ENCODE results near the gene EIF2AK2.
"Not testable (repeated sequence)": the region's sequence is repeated elsewhere in the genome, so short reads cannot be mapped to it uniquely, and the experiment has no call there.

The EIF2AK2 gene

GRCh38 chr2:37156857-37157714 lies at the start of gene EIF2AK2:
Gene EIF2AK2, minus strand, starts transcription at chr2:37156980. Its CDS starts 9,174 bp downstream, at chr2:37147806.
- H3K36me3 ChIP-seq (ENCODE audit: control insufficient read depth, insufficient read depth, low read length, severe bottlenecking): peaks cover 5% of the 10 kb centered on the region
- DNase-seq (ENCODE audit: low read depth): peak; percentile 96
- H3K4me3 ChIP-seq (ENCODE audit: low read length): peak within 1 kb of the TSS; percentile 85

GRCh38 chr2:37205689-37206341 lies 49.0 kb upstream of the EIF2AK2 start:
- Histone ChIP-seq H3K4me3 (ENCODE audit: low read length) (no peak overlapping the region), H3K9ac (ENCODE audit: low read length) (no peak overlapping the region), H3K36me3 (ENCODE audit: control insufficient read depth, insufficient read depth, low read length, severe bottlenecking) (peaks cover 95% of the 10 kb centered on the region), H3K4me1 (ENCODE audit: control insufficient read depth, insufficient read depth, low read length) (no peaks in the 10 kb centered on the region), H3K27me3 (replicated peaks; ENCODE audit: control insufficient read depth, insufficient read depth, low read length) (no peaks in the 10 kb centered on the region), H3K9me3 (ENCODE audit: control insufficient read depth, low read length) (peaks cover 28% of the 10 kb centered on the region)
- DNase-seq (ENCODE audit: low read depth): no peak

More at GRCh38 chr2:37156857-37157714, at the start of gene EIF2AK2:
- H3K4me1 ChIP-seq (ENCODE audit: control insufficient read depth, insufficient read depth, low read length): peaks cover 14% of the 10 kb centered on the region
- H3K27me3 ChIP-seq (replicated peaks; ENCODE audit: control insufficient read depth, insufficient read depth, low read length): no peaks in the 10 kb centered on the region
- peak within 1 kb of the TSS; percentile 92 for H3K9ac ChIP-seq (ENCODE audit: low read length)
- H3K9me3 ChIP-seq (ENCODE audit: control insufficient read depth, low read length): no peaks in the 10 kb centered on the region

- not testable (repeated sequence) for H3K4me1 ChIP-seq (ENCODE audit: control insufficient read depth, insufficient read depth, low read length); H3K27me3 ChIP-seq (replicated peaks; ENCODE audit: control insufficient read depth, insufficient read depth, low read length); H3K9ac ChIP-seq (ENCODE audit: low read length); DNase-seq (ENCODE audit: low read depth); H3K4me3 ChIP-seq (ENCODE audit: low read length)
- peaks cover 28% of the 10 kb centered on the region for H3K9me3 ChIP-seq (ENCODE audit: control insufficient read depth, low read length)
- H3K36me3 ChIP-seq (ENCODE audit: control insufficient read depth, insufficient read depth, low read length, severe bottlenecking): peaks cover 95% of the 10 kb centered on the region
Measured at GRCh38 chr2:37205071-37205661, 48.4 kb upstream of the EIF2AK2 start.

GRCh38 chr2:37203708-37204107 lies 46.9 kb upstream of the EIF2AK2 start:
- H3K9ac ChIP-seq (ENCODE audit: low read length): no peak overlapping the region
- no peaks in the 10 kb centered on the region for H3K4me1 ChIP-seq (ENCODE audit: control insufficient read depth, insufficient read depth, low read length)
- H3K27me3 ChIP-seq (replicated peaks; ENCODE audit: control insufficient read depth, insufficient read depth, low read length): no peaks in the 10 kb centered on the region
- H3K9me3 ChIP-seq (ENCODE audit: control insufficient read depth, low read length): peaks cover 21% of the 10 kb centered on the region
- no peak overlapping the region for H3K4me3 ChIP-seq (ENCODE audit: low read length)
- peaks cover 93% of the 10 kb centered on the region for H3K36me3 ChIP-seq (ENCODE audit: control insufficient read depth, insufficient read depth, low read length, severe bottlenecking)
- DNase-seq (ENCODE audit: low read depth): no peak

GRCh38 chr2:37201766-37202165 lies 45.0 kb upstream of the EIF2AK2 start:
- Histone ChIP-seq H3K9me3 (ENCODE audit: control insufficient read depth, low read length) (peaks cover 10% of the 10 kb centered on the region), H3K9ac (ENCODE audit: low read length) (no peak overlapping the region), H3K36me3 (ENCODE audit: control insufficient read depth, insufficient read depth, low read length, severe bottlenecking) (peaks cover 76% of the 10 kb centered on the region), H3K4me1 (ENCODE audit: control insufficient read depth, insufficient read depth, low read length) (peaks cover 11% of the 10 kb centered on the region), H3K4me3 (ENCODE audit: low read length) (no peak overlapping the region), H3K27me3 (replicated peaks; ENCODE audit: control insufficient read depth, insufficient read depth, low read length) (no peaks in the 10 kb centered on the region)
- no peak for DNase-seq (ENCODE audit: low read depth)

- peaks cover 8% of the 10 kb centered on the region for H3K9me3 ChIP-seq (ENCODE audit: control insufficient read depth, low read length)
Measured at GRCh38 chr2:37201208-37201607, 44.4 kb upstream of the EIF2AK2 start.

GRCh38 chr2:37198681-37199065 lies 41.9 kb upstream of the EIF2AK2 start:
- H3K4me1 ChIP-seq (ENCODE audit: control insufficient read depth, insufficient read depth, low read length): peaks cover 11% of the 10 kb centered on the region
- peaks cover 45% of the 10 kb centered on the region for H3K36me3 ChIP-seq (ENCODE audit: control insufficient read depth, insufficient read depth, low read length, severe bottlenecking)
- no peak overlapping the region for H3K4me3 ChIP-seq (ENCODE audit: low read length)
- no peak overlapping the region for H3K9ac ChIP-seq (ENCODE audit: low read length)
- peaks cover 3% of the 10 kb centered on the region for H3K9me3 ChIP-seq (ENCODE audit: control insufficient read depth, low read length)
- no peaks in the 10 kb centered on the region for H3K27me3 ChIP-seq (replicated peaks; ENCODE audit: control insufficient read depth, insufficient read depth, low read length)
- DNase-seq (ENCODE audit: low read depth): no peak

More at GRCh38 chr2:37201208-37201607, 44.4 kb upstream of the EIF2AK2 start:
- H3K36me3 ChIP-seq (ENCODE audit: control insufficient read depth, insufficient read depth, low read length, severe bottlenecking): peaks cover 70% of the 10 kb centered on the region
- H3K4me3 ChIP-seq (ENCODE audit: low read length): no peak overlapping the region
- H3K4me1 ChIP-seq (ENCODE audit: control insufficient read depth, insufficient read depth, low read length): peaks cover 11% of the 10 kb centered on the region
- H3K9ac ChIP-seq (ENCODE audit: low read length): no peak overlapping the region
- H3K27me3 ChIP-seq (replicated peaks; ENCODE audit: control insufficient read depth, insufficient read depth, low read length): no peaks in the 10 kb centered on the region
- DNase-seq (ENCODE audit: low read depth): no peak

GRCh38 chr2:37196320-37197195 lies 39.8 kb upstream of the EIF2AK2 start, which contains the start of gene CEBPZOS:
Gene CEBPZOS, plus strand, starts transcription at chr2:37196496. Its CDS starts 3,209 bp downstream, at chr2:37199705.
- H3K27me3 ChIP-seq (replicated peaks; ENCODE audit: control insufficient read depth, insufficient read depth, low read length): no peaks in the 10 kb centered on the region
- peak; percentile 90 for DNase-seq (ENCODE audit: low read depth)
- peaks cover 11% of the 10 kb centered on the region for H3K4me1 ChIP-seq (ENCODE audit: control insufficient read depth, insufficient read depth, low read length)
- H3K9ac ChIP-seq (ENCODE audit: low read length): peak within 1 kb of the TSS; percentile 91
- H3K4me3 ChIP-seq (ENCODE audit: low read length): peak within 1 kb of the TSS; percentile 90
- H3K9me3 ChIP-seq (ENCODE audit: control insufficient read depth, low read length): no peaks in the 10 kb centered on the region
- H3K36me3 ChIP-seq (ENCODE audit: control insufficient read depth, insufficient read depth, low read length, severe bottlenecking): peaks cover 27% of the 10 kb centered on the region

- Histone ChIP-seq H3K9ac (ENCODE audit: low read length) (peak overlapping the region; percentile 91), H3K4me3 (ENCODE audit: low read length) (peak overlapping the region; percentile 90), H3K4me1 (ENCODE audit: control insufficient read depth, insufficient read depth, low read length) (peaks cover 12% of the 10 kb centered on the region), H3K36me3 (ENCODE audit: control insufficient read depth, insufficient read depth, low read length, severe bottlenecking) (peaks cover 20% of the 10 kb centered on the region)
- not testable (repeated sequence) for DNase-seq (ENCODE audit: low read depth); H3K9me3 ChIP-seq (ENCODE audit: control insufficient read depth, low read length); H3K27me3 ChIP-seq (replicated peaks; ENCODE audit: control insufficient read depth, insufficient read depth, low read length)
Measured at GRCh38 chr2:37195862-37196319, 39.1 kb upstream of the EIF2AK2 start.

- no peak for DNase-seq (ENCODE audit: low read depth)
Measured at GRCh38 chr2:37192551-37192950, 35.8 kb upstream of the EIF2AK2 start.

More at GRCh38 chr2:37192551-37192950, 35.8 kb upstream of the EIF2AK2 start:
- no peaks in the 10 kb centered on the region for H3K9me3 ChIP-seq (ENCODE audit: control insufficient read depth, low read length)
- H3K4me1 ChIP-seq (ENCODE audit: control insufficient read depth, insufficient read depth, low read length): peaks cover 23% of the 10 kb centered on the region
- no peaks in the 10 kb centered on the region for H3K27me3 ChIP-seq (replicated peaks; ENCODE audit: control insufficient read depth, insufficient read depth, low read length)
- no peak overlapping the region for H3K9ac ChIP-seq (ENCODE audit: low read length)
- no peaks in the 10 kb centered on the region for H3K36me3 ChIP-seq (ENCODE audit: control insufficient read depth, insufficient read depth, low read length, severe bottlenecking)
- H3K4me3 ChIP-seq (ENCODE audit: low read length): no peak overlapping the region
